Midbrain (tissue), 1 donor: ENCODE results near the gene GRID1.
"Not testable (repeated sequence)": the region's sequence is repeated elsewhere in the genome, so short reads cannot be mapped to it uniquely, and the experiment has no call there.

Experiments used
- DNase-seq: peaks from one replicate; lab custom pipeline; 2025; lab: John Stamatoyannopoulos, UW

The GRID1 gene

GRCh38 chr10:86138551-86139065, 228.0 kb downstream of the GRID1 start:
- DNase-seq, result no peak

GRCh38 chr10:86137561-86137960, 229.0 kb downstream of the GRID1 start:
- DNase-seq, result no peak

GRCh38 chr10:86136934-86137333, 229.7 kb downstream of the GRID1 start:
- peak; percentile 5 for DNase-seq

GRCh38 chr10:86135191-86135590, 231.4 kb downstream of the GRID1 start:
- no peak for DNase-seq

- no peak for DNase-seq
Observed at GRCh38 chr10:86130737-86131475, 235.7 kb downstream of the GRID1 start.

GRCh38 chr10:86130041-86130440, 236.6 kb downstream of the GRID1 start:
- no peak for DNase-seq

- DNase-seq, result no peak
Observed at GRCh38 chr10:86128360-86128759, 238.2 kb downstream of the GRID1 start.

GRCh38 chr10:86127274-86127819, 239.2 kb downstream of the GRID1 start:
- no peak for DNase-seq

GRCh38 chr10:86124734-86125133, 241.9 kb downstream of the GRID1 start:
- DNase-seq, result no peak

GRCh38 chr10:86123715-86124114, 242.9 kb downstream of the GRID1 start:
- DNase-seq, result no peak

- no peak for DNase-seq
Observed at GRCh38 chr10:86123304-86123703, 243.3 kb downstream of the GRID1 start.

- DNase-seq, result no peak
Observed at GRCh38 chr10:86122646-86123045, 243.9 kb downstream of the GRID1 start.

- no peak for DNase-seq
Observed at GRCh38 chr10:86121200-86121599, 245.4 kb downstream of the GRID1 start.

- DNase-seq, result no peak
Observed at GRCh38 chr10:86117051-86117450, 249.5 kb downstream of the GRID1 start.

- DNase-seq, result no peak
Observed at GRCh38 chr10:86113983-86114382, 252.6 kb downstream of the GRID1 start.

GRCh38 chr10:86113501-86113900, 253.1 kb downstream of the GRID1 start:
- no peak for DNase-seq

- no peak for DNase-seq
Observed at GRCh38 chr10:86113044-86113443, 253.6 kb downstream of the GRID1 start.

- DNase-seq, result no peak
Observed at GRCh38 chr10:86111902-86112545, 254.6 kb downstream of the GRID1 start.

GRCh38 chr10:86110156-86110786, 256.3 kb downstream of the GRID1 start:
- no peak for DNase-seq

- no peak for DNase-seq
Observed at GRCh38 chr10:86109421-86109820, 257.2 kb downstream of the GRID1 start.

GRCh38 chr10:86108696-86109095, 257.9 kb downstream of the GRID1 start:
- no peak for DNase-seq

GRCh38 chr10:86107611-86108310, 258.8 kb downstream of the GRID1 start:
- DNase-seq, result not testable (repeated sequence)
